Ecto neural progenitor cell (in vitro differentiated cells): ENCODE data around the gene C1orf21.

Source experiments
- DNase-seq: peaks from one replicate; pipeline ENCODE4 v3.0.0-alpha.2; 2018; ENCODE audit warnings: low spot score

C1orf21 gene

DNA sequence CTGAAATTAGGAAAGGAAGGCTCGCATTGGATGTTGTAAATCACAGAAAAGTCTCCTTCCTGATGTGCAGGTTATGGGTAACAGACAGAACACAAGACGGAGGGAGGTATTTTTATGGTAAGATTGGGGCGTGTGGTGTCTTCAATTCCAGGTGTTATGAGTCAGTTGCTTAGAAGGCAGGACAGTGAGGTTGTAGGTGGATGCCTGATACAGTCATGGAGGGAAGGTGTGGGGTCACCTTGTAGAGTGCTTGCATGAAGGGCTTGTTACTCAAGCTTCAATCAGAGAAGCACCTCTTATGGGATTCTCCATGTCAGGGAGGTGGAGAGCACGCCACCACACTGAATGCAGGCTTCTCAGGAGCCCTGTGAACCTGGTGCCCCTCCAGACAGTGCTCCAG lies 63.1 kb downstream of the C1orf21 start:
- DNase-seq: no peak

DNA sequence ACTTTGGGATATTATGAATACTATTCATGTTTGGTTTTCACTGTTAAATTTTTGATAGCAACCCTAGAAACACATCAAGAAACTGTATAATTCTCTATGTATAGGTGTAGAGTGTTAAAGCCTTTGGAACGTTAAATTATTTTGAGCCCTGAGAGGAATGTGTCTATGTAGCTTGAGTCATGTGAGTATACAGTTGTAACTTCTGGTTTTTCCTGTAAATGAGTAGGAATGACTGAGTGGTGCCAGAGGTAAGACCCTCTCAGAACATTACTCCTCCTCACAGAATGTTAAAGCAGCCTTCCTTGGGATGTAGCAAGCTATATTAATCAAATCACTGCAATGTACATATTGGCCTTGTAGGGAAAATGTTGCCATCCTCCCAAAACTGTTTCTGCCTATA lies 69.0 kb downstream of the C1orf21 start:
- no peak for DNase-seq

DNA sequence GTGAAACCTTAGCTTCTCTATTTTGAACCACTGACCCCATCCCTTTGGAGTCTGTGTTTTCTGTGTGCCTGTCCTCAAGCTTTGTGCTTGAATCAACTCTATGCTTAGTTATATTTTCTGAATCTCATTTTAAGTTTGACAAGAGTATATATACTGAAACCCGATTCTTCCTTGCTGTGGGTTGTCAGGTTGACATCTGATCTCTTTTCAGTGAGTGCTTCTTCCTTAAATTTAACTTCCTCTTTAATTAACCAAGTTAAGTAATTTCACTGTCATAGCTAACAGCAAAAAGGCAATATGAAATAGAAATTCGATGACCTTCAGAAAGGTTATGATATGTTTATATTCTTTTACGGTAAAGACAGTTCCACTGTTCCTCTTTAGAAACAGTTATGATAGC lies 69.4 kb downstream of the C1orf21 start:
- DNase-seq: no peak

DNA sequence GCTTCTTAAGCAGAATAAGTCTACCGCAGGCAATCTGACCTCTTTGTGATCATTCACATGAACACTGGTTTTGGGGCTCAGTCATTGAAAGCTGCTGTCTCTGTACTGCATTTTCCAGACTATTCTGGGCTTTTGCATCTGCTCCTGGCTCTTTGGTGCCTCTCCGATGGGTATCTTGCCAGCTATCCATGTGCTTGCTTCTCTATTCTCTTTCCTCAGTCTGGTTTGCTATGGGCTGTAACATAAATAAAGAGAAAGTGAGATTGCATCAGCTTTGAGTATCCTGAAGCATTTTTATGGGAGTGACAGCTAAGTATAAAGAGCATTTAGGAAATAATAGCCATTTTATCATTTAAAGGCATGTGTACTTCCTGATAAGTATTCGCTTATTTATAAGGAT lies 70.7 kb downstream of the C1orf21 start:
- DNase-seq: no peak

DNA sequence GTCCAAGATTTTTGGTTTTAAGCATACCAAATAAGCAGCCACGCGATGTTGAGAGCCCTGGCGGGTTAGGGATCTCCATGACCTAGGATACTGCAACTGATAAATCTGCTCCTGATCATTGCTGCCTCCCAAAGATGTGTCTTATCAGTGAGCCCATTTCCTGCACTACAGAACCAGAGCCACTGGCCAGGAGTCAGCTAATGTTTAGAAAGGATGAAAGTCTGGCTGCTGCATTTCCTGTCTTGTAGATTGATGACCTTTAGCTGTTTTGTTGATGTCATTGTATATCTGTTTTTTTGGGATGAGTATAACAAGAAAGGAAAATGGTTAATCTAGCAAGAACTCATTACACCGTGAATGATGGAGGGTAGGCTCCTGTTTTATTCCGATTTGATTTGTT lies 74.5 kb downstream of the C1orf21 start:
- DNase-seq: no peak

DNA sequence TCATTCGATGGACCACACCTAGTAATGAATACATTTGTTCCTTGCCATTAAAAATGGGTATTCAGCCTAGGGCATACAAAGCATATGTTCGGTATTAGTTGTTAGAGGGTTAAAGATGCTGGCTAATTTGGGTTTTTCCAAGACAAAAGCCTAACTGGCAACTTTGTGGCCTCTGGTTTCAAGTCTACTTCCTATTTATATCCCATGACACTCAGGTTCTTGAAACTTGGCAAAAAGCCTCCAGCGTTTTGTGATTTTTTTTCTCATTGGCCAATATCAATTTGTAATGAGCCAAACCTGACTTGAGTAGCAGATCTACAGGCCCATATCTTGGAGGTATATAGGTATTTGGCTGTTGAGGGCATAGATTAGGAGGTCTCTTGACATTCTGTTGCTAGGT lies 75.3 kb downstream of the C1orf21 start:
- DNase-seq: no peak

DNA sequence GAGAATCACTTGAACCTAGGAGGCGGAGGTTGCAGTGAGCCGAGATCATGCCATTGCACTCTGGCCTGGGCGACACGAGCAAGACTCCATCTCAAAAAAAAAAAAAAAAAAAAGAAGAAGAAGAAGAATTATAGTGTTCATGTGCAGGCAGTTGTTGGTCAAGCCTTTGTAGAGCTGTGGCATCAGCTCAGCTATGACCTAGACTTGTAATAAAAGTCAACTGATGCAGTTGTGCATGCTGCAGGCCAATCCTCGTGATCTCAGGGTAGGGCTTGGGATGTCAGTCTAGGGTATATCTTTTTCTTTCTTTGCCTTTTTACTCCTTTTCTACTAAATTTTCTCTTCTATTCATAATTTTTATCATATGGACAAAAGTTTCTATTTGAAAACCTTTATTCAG lies 76.2 kb downstream of the C1orf21 start:
- DNase-seq: no peak

DNA sequence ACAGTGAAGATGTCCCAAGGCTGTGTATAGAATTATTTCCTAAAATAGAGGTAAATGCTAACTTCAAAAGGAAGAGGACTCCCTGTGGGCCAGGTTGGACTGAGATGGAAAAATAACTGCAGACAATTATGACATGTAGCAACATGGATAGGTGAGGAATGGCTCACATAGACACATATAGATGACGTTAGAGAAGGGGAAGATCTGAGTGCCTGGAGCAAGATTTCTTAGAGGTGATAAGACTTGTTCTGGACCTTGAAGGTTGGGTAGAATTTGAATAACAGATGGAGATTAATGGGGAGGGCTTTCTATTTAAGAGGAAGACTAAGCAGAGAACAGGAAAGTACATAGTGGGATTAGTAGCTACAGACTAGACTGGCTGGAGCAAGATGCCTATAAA lies 76.9 kb downstream of the C1orf21 start:
- no peak for DNase-seq

DNA sequence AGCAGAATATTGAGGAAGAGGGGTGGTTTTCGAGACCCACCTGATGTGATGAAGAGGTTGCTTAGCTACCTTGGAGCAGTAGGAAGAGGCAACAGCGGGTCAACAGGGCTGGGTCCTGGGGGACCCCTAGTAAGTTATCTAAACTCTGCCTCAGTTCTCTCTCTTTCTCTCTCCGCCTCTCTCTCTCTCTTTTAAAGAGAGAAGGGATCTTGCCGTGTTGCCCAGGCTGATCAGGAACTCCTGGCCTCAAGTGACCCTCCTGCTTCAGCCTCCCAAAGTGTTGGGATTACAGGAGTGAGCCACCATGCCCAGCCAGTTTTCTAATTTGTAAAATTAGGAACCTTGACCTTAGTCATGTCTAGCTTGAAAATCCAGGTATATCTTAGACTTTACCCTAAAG lies 77.9 kb downstream of the C1orf21 start:
- DNase-seq: no peak

DNA sequence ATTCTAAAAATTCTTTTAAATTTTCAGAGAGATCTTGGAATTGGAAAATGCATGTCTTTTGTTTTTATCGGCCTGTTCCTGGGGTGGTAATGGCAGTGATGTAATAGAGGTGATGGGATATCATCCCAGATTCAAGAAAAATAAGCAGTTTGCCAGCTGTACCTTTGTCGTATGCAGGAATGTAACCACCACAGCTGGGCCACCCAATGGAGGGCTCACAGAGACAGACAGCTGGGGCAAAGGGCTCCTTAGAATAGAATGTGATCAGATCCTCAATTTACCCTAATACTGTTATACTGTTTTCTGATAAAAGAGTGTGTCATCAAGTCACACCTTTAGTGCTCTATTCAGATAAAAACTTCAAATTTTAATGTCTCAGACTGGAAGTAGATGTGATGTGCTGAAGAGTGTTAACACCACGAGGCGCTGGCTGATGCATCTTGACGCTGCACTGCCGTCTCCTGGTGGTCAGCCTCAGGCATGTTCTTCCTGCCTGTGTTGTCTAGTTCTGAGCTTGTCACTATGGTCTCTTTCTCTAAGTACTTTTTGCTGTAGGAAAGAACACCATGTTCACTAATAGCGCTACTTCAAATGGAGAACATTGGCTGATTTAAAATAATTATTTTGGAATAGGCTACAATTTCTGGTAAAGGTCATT lies 78.8 kb downstream of the C1orf21 start:
- no peak for DNase-seq

DNA sequence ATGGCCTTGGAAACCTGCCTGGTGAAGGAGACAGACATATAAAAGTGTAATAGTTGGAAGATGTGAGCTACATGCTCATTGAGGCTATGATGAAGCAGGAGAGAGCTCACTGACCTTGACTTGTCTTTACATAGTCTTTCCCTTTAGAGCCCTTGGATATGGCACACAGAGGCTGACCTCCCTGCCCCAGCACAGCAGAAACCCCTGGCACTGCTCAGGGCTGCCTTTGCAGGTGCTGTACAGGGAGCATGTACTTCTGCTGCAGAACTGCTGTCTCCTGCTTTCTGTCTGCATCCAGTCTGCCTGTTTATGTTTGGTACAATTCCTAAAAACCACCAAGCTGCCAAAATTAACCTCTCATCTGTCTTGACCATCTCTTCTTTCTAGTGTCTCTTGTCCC lies 80.5 kb downstream of the C1orf21 start:
- no peak for DNase-seq

DNA sequence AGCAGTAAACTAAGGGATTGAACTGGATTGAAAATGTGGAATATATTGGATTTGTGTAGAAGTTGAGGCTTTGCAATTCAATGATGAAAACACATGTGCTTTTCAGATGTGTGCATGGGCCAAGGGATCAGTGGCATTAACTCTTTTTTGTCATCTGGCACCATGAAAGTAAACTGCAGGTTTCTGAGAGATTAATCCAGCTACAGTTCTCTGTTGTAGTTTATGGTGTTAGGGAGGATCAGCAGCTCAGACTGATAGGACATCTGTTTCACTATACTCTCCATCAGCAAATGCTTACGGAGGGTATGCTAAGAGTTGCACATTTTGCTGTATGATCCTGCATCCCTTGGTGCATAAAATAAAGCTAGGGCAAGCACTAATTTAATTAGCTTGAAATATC lies 82.6 kb downstream of the C1orf21 start:
- DNase-seq: no peak

DNA sequence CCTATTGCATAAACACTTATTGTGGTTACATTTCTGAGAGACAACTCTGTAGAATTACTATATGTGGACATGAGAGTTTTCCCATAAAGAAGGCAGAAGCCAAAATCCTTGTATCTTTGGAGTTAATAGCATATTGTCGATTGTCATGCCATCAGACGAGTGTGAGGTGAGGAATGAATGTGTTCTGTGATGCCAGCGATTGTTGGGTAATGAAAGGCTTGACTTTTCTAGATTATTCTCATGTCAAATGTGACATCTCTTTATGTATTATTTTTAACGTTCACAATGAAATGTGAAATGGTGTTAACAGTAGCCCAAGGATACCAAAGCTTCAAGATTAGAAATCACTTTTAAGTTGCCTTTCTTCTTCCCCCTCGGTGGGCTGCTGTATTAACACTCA lies 84.9 kb downstream of the C1orf21 start:
- DNase-seq: no peak

DNA sequence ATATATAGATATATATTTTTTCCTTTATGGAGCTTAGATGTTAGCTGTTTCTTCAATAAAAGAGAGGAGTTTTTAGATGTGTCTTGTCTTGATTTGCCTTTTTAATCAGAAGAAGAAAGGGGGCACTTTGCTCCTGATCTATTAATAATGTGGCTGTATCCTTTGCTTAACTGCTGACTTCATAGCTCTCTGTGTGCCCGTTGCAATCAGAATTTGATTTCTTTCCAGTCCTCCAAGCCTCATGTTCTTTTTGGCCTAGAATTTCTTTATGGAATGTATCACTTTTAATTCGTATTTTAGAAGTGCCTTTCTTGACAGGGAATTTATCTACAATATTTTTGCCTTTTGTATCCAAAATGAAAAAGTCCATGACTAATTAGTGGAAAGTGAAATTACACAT lies 85.3 kb downstream of the C1orf21 start:
- no peak for DNase-seq

DNA sequence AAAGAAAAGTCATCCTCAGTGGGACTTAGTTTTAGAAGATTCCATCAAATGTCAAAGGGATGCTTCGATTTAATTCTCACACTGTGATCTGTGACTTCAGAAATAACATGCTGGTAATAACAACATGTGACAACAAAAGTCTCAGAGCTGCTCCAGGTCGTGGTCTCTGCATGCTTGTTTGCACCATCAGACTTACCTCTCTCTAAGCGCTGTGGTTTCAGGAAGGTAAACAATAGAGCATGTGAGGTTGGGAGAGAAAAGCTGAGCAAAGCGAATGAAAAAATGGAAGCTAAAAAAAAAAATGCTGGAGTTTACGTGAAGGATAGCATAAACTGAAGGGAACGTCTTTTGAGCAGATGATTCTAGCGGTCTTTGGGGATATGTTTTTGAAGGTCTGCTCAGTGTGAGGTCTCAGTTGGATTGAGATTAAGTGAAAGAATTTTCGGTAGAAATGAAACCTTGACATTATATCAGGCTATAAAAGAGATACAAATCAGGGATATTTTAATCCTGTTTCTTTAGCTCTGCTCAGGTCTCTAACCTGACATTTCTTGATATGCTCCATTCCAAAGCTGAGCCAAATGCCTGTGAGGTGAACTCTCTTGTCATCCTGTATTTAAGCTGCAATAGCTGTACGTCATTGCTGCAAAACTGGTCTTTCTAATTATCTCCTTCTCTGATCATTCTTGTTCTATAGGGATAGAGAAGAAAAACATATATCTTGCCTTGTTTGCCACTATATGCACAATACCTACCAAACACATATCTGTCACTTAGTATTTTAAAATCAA lies 86.5 kb downstream of the C1orf21 start:
- no peak for DNase-seq

DNA sequence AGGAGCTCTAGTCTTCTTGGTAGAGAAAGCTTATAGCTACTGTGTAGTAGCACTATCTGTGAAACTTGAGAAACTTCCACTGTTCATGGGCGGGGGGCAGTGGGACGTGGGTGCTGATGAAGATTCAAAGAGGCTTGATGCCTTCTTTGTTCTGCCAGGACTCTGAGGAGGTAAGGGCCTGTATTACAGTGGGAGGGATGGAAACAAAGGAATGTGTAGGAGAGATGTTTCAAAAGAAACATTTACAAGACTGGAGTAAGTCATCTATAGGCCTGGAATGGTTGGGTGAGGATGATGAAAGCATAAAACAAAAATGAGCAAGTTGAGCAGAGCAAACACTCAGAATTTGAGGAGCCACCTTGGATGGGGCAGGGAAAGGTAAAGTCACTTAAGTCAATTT lies 89.4 kb downstream of the C1orf21 start:
- no peak for DNase-seq

DNA sequence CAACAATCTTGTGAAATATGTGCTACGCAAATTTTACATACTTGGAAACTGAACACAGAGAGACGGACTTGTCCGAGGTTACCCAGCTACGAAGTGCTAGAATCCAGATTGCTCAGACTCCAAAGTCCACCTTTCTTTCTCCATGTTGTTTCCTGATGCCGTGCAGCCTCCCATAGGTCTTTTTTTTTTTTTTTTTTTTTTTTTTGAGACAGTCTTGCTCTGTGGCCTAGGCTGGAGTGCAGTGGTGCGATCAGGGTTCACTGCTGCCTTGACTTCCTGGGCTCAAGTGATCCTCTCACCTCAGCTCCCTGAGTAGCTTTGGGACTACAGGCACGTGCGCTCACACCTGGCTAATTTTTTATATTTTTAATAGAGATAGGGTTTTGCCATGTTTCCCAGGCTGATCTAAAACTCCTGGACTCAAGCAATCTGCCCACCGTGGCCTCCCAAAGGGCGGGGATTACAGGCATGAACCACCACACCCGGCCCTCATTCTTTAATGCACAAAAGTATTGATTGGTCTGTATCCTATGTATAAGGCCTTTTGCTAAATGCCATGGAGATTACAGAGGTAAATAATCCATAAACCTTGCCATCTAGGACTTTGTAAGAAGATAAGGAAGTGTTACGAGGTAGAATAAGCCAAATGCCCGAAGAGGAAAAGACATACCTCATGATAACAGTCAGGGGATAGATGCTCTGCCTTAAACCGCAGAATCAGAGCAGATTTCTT lies 92.8 kb downstream of the C1orf21 start:
- no peak for DNase-seq

DNA sequence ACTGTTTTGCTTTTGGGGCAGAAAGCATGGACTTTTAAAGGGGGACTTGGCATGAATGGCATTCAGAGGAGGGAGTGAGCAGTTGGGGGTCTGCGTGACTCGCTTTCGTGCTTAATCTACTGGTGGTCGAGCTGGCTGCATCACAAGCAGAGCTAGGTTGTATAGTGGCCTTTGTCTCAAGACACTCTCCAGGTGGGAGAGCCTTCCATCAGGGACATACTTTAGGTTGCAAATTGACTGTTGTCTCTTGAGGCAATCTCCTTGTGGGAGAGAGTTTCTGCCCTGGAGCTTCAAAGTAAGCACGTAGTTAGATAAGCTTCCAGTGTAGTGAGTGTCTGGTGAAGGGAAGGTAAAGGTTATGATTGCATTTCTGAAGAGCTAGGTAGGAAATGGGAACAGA lies 93.9 kb downstream of the C1orf21 start:
- no peak for DNase-seq

DNA sequence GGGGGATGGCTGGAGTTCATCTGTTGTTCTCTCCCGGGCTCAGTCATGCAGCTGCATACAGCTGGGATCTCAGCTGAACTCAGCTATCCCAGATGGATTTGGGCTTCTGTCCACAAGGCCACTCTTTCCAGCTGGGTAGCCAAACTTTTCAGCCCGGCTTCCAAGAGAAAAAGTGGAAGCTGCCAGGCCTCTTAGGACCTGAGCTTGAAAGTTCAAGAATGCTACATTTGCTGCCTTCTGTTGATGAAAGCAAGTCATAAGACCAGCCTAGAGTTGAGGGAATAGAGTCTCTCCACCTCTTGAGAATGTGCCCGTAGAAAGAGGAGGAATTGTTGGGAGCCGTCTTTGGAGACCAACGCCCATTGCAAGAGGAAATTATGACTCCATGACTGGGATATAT lies 95.3 kb downstream of the C1orf21 start:
- DNase-seq: no peak

DNA sequence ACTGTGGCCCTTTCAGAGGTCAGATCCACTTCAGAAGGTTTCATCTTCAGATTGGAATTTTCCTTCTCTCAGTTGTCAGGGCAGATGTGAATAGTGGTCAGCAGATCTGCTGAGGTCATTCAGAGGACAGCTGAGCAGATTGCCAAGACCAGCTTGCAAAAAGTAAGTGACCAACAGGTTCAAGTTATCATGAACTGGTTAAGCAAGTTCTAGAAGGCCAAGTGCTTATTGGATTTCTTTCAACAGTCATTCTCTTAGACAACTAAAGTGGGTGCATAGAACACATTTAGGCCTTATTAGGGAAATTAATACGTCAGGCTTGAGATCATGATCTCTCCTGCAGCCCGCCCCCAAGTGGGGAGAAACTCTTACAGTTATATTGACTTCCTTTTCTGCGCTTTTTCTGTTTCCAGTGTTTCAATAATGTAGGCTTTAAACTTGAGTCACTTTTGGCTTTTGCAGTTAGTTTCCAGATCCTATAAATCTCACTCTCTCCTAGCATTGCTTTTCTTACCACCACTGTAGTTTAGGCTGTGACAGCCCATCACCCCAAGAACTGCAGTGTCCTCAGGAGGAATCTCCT lies 96.4 kb downstream of the C1orf21 start:
- DNase-seq: no peak

DNA sequence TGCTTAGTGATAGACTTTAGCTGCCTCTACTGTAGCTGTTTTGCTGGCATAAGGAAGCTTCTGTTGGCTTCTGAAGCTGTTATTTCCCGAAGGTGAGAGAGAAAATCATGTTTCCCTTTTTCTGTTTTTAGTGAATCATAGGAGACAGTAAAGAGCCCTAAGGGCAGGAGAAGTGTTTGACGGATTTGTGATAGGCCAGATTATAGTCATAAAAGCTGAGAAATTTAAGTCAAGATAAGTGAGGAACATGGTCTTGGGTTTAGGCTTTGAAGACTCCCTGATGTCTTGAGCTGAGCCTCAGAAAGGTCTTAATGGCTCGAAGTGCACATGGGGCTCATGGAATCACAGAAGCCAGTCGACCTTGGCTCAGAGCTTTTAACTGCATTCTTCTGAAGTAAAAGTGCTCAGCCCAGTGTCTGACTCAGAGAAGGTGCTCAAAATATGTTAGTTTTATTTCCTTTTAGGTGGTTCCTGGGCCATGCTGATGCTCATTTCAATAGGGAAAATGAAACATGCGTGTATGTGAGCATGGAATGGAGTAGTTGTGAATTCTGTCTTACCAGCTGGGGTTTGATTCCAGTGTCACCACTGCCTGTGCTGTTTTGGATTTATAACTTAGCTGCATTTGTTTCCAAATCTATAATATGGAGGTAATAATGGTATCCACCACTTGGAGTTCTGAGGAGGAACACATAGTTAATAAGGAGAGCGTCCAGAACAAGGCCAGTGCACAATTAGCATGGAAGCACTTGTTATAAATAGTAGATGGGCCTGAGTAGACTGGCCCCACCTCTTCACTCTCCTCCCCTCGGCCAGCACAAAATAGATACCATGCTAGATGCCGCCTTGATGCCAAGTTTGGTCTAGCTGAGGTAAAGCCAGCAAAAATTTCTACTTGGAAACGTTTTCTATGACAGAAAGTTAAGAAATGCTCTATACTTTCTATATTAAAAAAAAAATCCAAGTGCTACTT lies 99.2 kb downstream of the C1orf21 start:
- DNase-seq: no peak
